WTC11 (cell line): ENCODE results near the gene RGS9.
"Not testable (repeated sequence)": the region's sequence is repeated elsewhere in the genome, so short reads cannot be mapped to it uniquely, and the experiment has no call there.

Source experiments
- ATF3 ChIP-seq: sonication (generic); formaldehyde crosslinking; conservative IDR thresholded peaks from 2 replicates; pipeline ENCODE4 v1.8.1; 2022; ENCODE audit warnings: mild to moderate bottlenecking, missing genetic modification reagents
- CREB1 ChIP-seq: sonication (generic); formaldehyde crosslinking; IDR thresholded peaks from 2 replicates; pipeline ENCODE4 v1.8.0; 2023; ENCODE audit warnings: mild to moderate bottlenecking, missing genetic modification reagents
- CTCF ChIP-seq: fragments of 200-600 bp; IDR thresholded peaks from 2 replicates; pipeline ENCODE4 v1.8.0; 2022; ENCODE audit warnings: antibody characterized with exemption
- JUN ChIP-seq: sonication (generic); formaldehyde crosslinking; IDR thresholded peaks from 2 replicates; pipeline ENCODE4 v1.8.0; 2023; ENCODE audit warnings: mild to moderate bottlenecking, missing genetic modification reagents
- NR3C1 ChIP-seq: sonication (generic); formaldehyde crosslinking; conservative IDR thresholded peaks from 2 replicates; pipeline ENCODE4 v1.8.1; 2023; ENCODE audit warnings: low read depth, mild to moderate bottlenecking, missing genetic modification reagents
- PREB ChIP-seq: sonication (generic); formaldehyde crosslinking; IDR thresholded peaks from 2 replicates; pipeline ENCODE4 v1.8.1; 2022; ENCODE audit warnings: mild to moderate bottlenecking, missing genetic modification reagents, moderate library complexity, borderline replicate concordance
- ZNF138 ChIP-seq: sonication (generic); formaldehyde crosslinking; conservative IDR thresholded peaks from 2 replicates; pipeline ENCODE4 v1.8.1; 2022; ENCODE audit warnings: mild to moderate bottlenecking, moderate library complexity, missing genetic modification reagents
- ZNF532 ChIP-seq: fragments of 250-450 bp; sonication (Bioruptor Pico); IDR thresholded peaks from 2 replicates; pipeline ENCODE4 v1.9.0; 2021; ENCODE audit warnings: mild to moderate bottlenecking, borderline replicate concordance
- TF ChIP-seq, protein P1 (sequence below): sonication (generic); formaldehyde crosslinking; IDR thresholded peaks from 2 replicates; pipeline ENCODE4 v1.8.0; 2022; ENCODE audit warnings: mild to moderate bottlenecking, missing genetic modification reagents
- TF ChIP-seq, protein P2 (sequence below): sonication (generic); formaldehyde crosslinking; IDR thresholded peaks from 2 replicates; pipeline ENCODE4 v1.8.1; 2022; ENCODE audit warnings: low read depth, missing genetic modification reagents, borderline replicate concordance

DNA sequence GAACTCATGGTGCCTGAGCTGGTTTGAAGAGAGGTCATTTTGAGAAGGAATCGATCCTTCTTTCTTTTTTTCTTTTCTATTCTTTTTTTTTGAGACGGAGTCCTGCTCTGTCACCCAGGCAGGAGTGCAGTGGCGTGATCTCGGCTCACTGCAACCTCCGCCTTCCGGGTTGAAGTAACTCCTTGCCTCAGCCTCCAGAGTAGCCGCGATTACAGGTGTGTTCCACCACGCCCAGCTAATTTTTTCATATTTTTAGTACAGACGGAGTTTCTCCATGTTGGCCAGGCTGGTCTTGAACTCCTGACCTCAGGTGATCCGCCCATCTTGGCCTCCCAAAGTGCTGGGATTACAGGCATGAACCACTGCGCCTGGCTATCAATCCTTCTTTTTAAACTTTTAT lies 43.1 kb downstream of the RGS9 start:
- not testable (repeated sequence) for TF ChIP-seq CTCF; PREB; ZNF532 (CRISPR knock-in tag); NR3C1 (CRISPR knock-in tag); CREB1 (CRISPR knock-in tag); ATF3 (CRISPR knock-in tag); JUN (CRISPR knock-in tag); ZNF138 (CRISPR knock-in tag)
- TF ChIP-seq, protein P1, sequence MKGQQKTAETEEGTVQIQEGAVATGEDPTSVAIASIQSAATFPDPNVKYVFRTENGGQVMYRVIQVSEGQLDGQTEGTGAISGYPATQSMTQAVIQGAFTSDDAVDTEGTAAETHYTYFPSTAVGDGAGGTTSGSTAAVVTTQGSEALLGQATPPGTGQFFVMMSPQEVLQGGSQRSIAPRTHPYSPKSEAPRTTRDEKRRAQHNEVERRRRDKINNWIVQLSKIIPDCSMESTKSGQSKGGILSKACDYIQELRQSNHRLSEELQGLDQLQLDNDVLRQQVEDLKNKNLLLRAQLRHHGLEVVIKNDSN = not testable (repeated sequence)
- TF ChIP-seq, protein P2, sequence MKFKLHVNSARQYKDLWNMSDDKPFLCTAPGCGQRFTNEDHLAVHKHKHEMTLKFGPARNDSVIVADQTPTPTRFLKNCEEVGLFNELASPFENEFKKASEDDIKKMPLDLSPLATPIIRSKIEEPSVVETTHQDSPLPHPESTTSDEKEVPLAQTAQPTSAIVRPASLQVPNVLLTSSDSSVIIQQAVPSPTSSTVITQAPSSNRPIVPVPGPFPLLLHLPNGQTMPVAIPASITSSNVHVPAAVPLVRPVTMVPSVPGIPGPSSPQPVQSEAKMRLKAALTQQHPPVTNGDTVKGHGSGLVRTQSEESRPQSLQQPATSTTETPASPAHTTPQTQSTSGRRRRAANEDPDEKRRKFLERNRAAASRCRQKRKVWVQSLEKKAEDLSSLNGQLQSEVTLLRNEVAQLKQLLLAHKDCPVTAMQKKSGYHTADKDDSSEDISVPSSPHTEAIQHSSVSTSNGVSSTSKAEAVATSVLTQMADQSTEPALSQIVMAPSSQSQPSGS (CRISPR knock-in tag) = not testable (repeated sequence)
